Measurements from ENCODE around the gene ARNT2.

- TF ChIP-seq CTCF (conservative IDR thresholded peaks at IDR 0.05 in 1 of 2, IDR thresholded peaks at IDR 0.05 in 1 of 2; ENCODE audit: low read depth in 1 of 2, low read length in 2 of 2) (no peak), EZH2 (IDR thresholded peaks at IDR 0.05; ENCODE audit: low read length, missing control alignments) (no peak)
Measured at GRCh38 chr15:80609091-80609490, 204.9 kb downstream of the ARNT2 start.
